IPS-NIHi11 (cell line): ENCODE measurements around the gene SH2D3C.
"Not testable (repeated sequence)": the region's sequence is repeated elsewhere in the genome, so short reads cannot be mapped to it uniquely, and the experiment has no call there.

Experiments
- DNase-seq: peaks from one replicate; pipeline ENCODE4 v3.0.0; 2012; ENCODE audit warnings: mixed read lengths, low spot score

SH2D3C gene

GRCh38 chr9:127767410-127767809 is 11.1 kb downstream of the SH2D3C start:
- DNase-seq: no peak

- DNase-seq: no peak
These were observed 13.0 kb downstream of the SH2D3C start for GRCh38 chr9:127765418-127765817.

- DNase-seq: peak; percentile 47
These were observed 14.5 kb downstream of the SH2D3C start for GRCh38 chr9:127763918-127764384.

- DNase-seq: peak; percentile 21
These were observed 16.3 kb downstream of the SH2D3C start for GRCh38 chr9:127762111-127762676.

- DNase-seq: peak; percentile 29
These were observed 16.9 kb downstream of the SH2D3C start for GRCh38 chr9:127761491-127761956.

- DNase-seq: no peak
These were observed 17.4 kb downstream of the SH2D3C start for GRCh38 chr9:127761061-127761460.

GRCh38 chr9:127758843-127759242 is 19.6 kb downstream of the SH2D3C start:
- DNase-seq: no peak

- DNase-seq: not testable (repeated sequence)
These were observed 21.7 kb downstream of the SH2D3C start for GRCh38 chr9:127756776-127757175.

- no peak for DNase-seq
These were observed 22.2 kb downstream of the SH2D3C start for GRCh38 chr9:127756233-127756632.

- DNase-seq: peak; percentile 89
These were observed 23.1 kb downstream of the SH2D3C start for GRCh38 chr9:127755061-127756060.

- DNase-seq: peak; percentile 94
These were observed 24.1 kb downstream of the SH2D3C start for GRCh38 chr9:127754099-127755060.

GRCh38 chr9:127753622-127754021 is 24.8 kb downstream of the SH2D3C start:
- no peak for DNase-seq

GRCh38 chr9:127753148-127753547 is 25.3 kb downstream of the SH2D3C start:
- no peak for DNase-seq

- peak; percentile 72 for DNase-seq
These were observed 27.0 kb downstream of the SH2D3C start for GRCh38 chr9:127751269-127752054.

- no peak for DNase-seq
These were observed 29.2 kb downstream of the SH2D3C start for GRCh38 chr9:127749090-127749787.

- DNase-seq: no peak
These were observed 31.4 kb downstream of the SH2D3C start for GRCh38 chr9:127746959-127747569.

GRCh38 chr9:127744398-127745110 is 33.9 kb downstream of the SH2D3C start:
- DNase-seq: no peak

GRCh38 chr9:127742435-127743088 is 35.9 kb downstream of the SH2D3C start:
- peak; percentile 95 for DNase-seq
